ENCODE results near the gene AKAP7.

- TF ChIP-seq POLR2AphosphoS5 (IDR thresholded peaks at IDR 0.05; ENCODE audit: borderline replicate concordance, low read depth, low read length) (no peak), EZH2 (IDR thresholded peaks at IDR 0.05) (no peak), FOXP2 (optimal IDR thresholded peaks at IDR 0.05; ENCODE audit: control extremely low read depth, extremely low read length, insufficient read depth) (no peak)
These were observed 130.7 kb downstream of the AKAP7 start for GRCh38 chr6:131265939-131266338.
